Measurements from ENCODE around the gene GOLGB1.

Gene GOLGB1

GRCh38 chr3:121681792-121682191, 67.7 kb downstream of the GOLGB1 start:
- no peak for DNase-seq (ENCODE audit: low spot score)

- no peak for DNase-seq (ENCODE audit: low spot score)
Observed at GRCh38 chr3:121677141-121677540, 72.4 kb downstream of the GOLGB1 start.

- DNase-seq (ENCODE audit: low spot score): no peak
Observed at GRCh38 chr3:121670676-121671075, 78.9 kb downstream of the GOLGB1 start.

- no peak for DNase-seq (ENCODE audit: low spot score)
Observed at GRCh38 chr3:121667333-121667732, 82.2 kb downstream of the GOLGB1 start.

- no peak for DNase-seq (ENCODE audit: low spot score)
Observed at GRCh38 chr3:121665488-121665887, 84.1 kb downstream of the GOLGB1 start.

- DNase-seq (ENCODE audit: low spot score): no peak
Observed at GRCh38 chr3:121663171-121663847, 86.2 kb downstream of the GOLGB1 start.

- no peak for DNase-seq (ENCODE audit: low spot score)
Observed at GRCh38 chr3:121662742-121663141, 86.8 kb downstream of the GOLGB1 start.

GRCh38 chr3:121661376-121661775, 88.2 kb downstream of the GOLGB1 start:
- DNase-seq (ENCODE audit: low spot score): peak; percentile 30

- peak; percentile 93 for DNase-seq (ENCODE audit: low spot score)
Observed at GRCh38 chr3:121660356-121661171, 89.0 kb downstream of the GOLGB1 start, which contains the start of gene HCLS1. Gene HCLS1, minus strand, starts transcription at chr3:121660903. Its CDS starts 2,556 bp downstream, at chr3:121658347.

GRCh38 chr3:121659586-121659985, 90.0 kb downstream of the GOLGB1 start:
- no peak for DNase-seq (ENCODE audit: low spot score)

- no peak for DNase-seq (ENCODE audit: low spot score)
Observed at GRCh38 chr3:121658716-121659435, 90.7 kb downstream of the GOLGB1 start.

- DNase-seq (ENCODE audit: low spot score): no peak
Observed at GRCh38 chr3:121654493-121655385, 94.8 kb downstream of the GOLGB1 start.

GRCh38 chr3:121651684-121652083, 97.9 kb downstream of the GOLGB1 start:
- DNase-seq (ENCODE audit: low spot score): no peak

GRCh38 chr3:121649645-121650044, 99.9 kb downstream of the GOLGB1 start:
- no peak for DNase-seq (ENCODE audit: low spot score)

- DNase-seq (ENCODE audit: low spot score): no peak
Observed at GRCh38 chr3:121648219-121648958, 101.2 kb downstream of the GOLGB1 start.

- no peak for DNase-seq (ENCODE audit: low spot score)
Observed at GRCh38 chr3:121645054-121645453, 104.5 kb downstream of the GOLGB1 start.

- DNase-seq (ENCODE audit: low spot score): no peak
Observed at GRCh38 chr3:121642601-121643314, 106.8 kb downstream of the GOLGB1 start.

GRCh38 chr3:121641127-121641526, 108.4 kb downstream of the GOLGB1 start:
- DNase-seq (ENCODE audit: low spot score): no peak

GRCh38 chr3:121637922-121638321, 111.6 kb downstream of the GOLGB1 start:
- DNase-seq (ENCODE audit: low spot score): no peak

- no peak for DNase-seq (ENCODE audit: low spot score)
Observed at GRCh38 chr3:121630355-121630754, 119.2 kb downstream of the GOLGB1 start.
